ENCODE results near the gene BSPRY.

The BSPRY gene

GRCh38 chr9:113389451-113389850, 40.1 kb downstream of the BSPRY start:
- H3K36me3 ChIP-seq (ENCODE audit: insufficient read depth, low read length) = peaks cover 54% of the 10 kb centered on the region
- H2AFZ ChIP-seq (ENCODE audit: low read depth, low read length) = no peak overlapping the region
- DNase-seq = no peak
- no peak for ATAC-seq (ENCODE audit: insufficient read depth, low read depth)
- no peaks in the 10 kb centered on the region for H4K20me1 ChIP-seq (ENCODE audit: insufficient read depth, low read length)
- H3K4me3 ChIP-seq (ENCODE audit: low read depth in 1 of 2, low read length in 2 of 2) = no peak overlapping the region
- no peaks in the 10 kb centered on the region for H3K27me3 ChIP-seq (ENCODE audit: insufficient read depth, low read length, poor library complexity)
- no peaks in the 10 kb centered on the region for H3K9me3 ChIP-seq (ENCODE audit: insufficient read depth, low read length, severe bottlenecking)
- no peaks in the 10 kb centered on the region for H3K4me1 ChIP-seq (ENCODE audit: insufficient read depth, low read length)
- H3K4me2 ChIP-seq (ENCODE audit: insufficient read depth, low read length) = no peak overlapping the region
- TF ChIP-seq EZH2 (IDR thresholded peaks at IDR 0.05; ENCODE audit: borderline replicate concordance, low read depth, low read length, severe bottlenecking) = no peak
- TF ChIP-seq CTCF (IDR thresholded peaks at IDR 0.05; ENCODE audit: borderline replicate concordance, extremely low read depth, low read length, poor library complexity, severe bottlenecking) = no peak
- H3K9ac ChIP-seq (ENCODE audit: low read depth, low read length) = no peak overlapping the region
- H3K27ac ChIP-seq (ENCODE audit: low read length) = no peak overlapping the region
- H3K79me2 ChIP-seq (ENCODE audit: insufficient read depth, low read length) = no peaks in the 10 kb centered on the region

- no peak for DNase-seq
- no peak overlapping the region for H3K9ac ChIP-seq (ENCODE audit: low read depth, low read length)
These were observed 41.0 kb downstream of the BSPRY start for GRCh38 chr9:113390192-113390960.

GRCh38 chr9:113391917-113392316, 42.6 kb downstream of the BSPRY start:
- H3K4me2 ChIP-seq (ENCODE audit: insufficient read depth, low read length) = no peak overlapping the region
- H3K36me3 ChIP-seq (ENCODE audit: insufficient read depth, low read length) = peaks cover 58% of the 10 kb centered on the region

More at GRCh38 chr9:113390192-113390960, 41.0 kb downstream of the BSPRY start:
- Histone ChIP-seq H3K4me2 (ENCODE audit: insufficient read depth, low read length) (no peak overlapping the region), H4K20me1 (ENCODE audit: insufficient read depth, low read length) (no peaks in the 10 kb centered on the region), H3K4me1 (ENCODE audit: insufficient read depth, low read length) (no peaks in the 10 kb centered on the region), H3K27me3 (ENCODE audit: insufficient read depth, low read length, poor library complexity) (no peaks in the 10 kb centered on the region), H2AFZ (ENCODE audit: low read depth, low read length) (no peak overlapping the region), H3K27ac (ENCODE audit: low read length) (no peak overlapping the region), H3K79me2 (ENCODE audit: insufficient read depth, low read length) (no peaks in the 10 kb centered on the region), H3K36me3 (ENCODE audit: insufficient read depth, low read length) (peaks cover 56% of the 10 kb centered on the region), H3K9me3 (ENCODE audit: insufficient read depth, low read length, severe bottlenecking) (no peaks in the 10 kb centered on the region), H3K4me3 (ENCODE audit: low read depth in 1 of 2, low read length in 2 of 2) (no peak overlapping the region)
- no peak for ATAC-seq (ENCODE audit: insufficient read depth, low read depth)
- TF ChIP-seq EZH2 (IDR thresholded peaks at IDR 0.05; ENCODE audit: borderline replicate concordance, low read depth, low read length, severe bottlenecking) (no peak), CTCF (IDR thresholded peaks at IDR 0.05; ENCODE audit: borderline replicate concordance, extremely low read depth, low read length, poor library complexity, severe bottlenecking) (no peak)

More at GRCh38 chr9:113391917-113392316, 42.6 kb downstream of the BSPRY start:
- DNase-seq (no peak), ATAC-seq (ENCODE audit: insufficient read depth, low read depth) (no peak)
- no peak overlapping the region for H3K9ac ChIP-seq (ENCODE audit: low read depth, low read length)
- H3K4me3 ChIP-seq (ENCODE audit: low read depth in 1 of 2, low read length in 2 of 2) = no peak overlapping the region
- TF ChIP-seq CTCF (IDR thresholded peaks at IDR 0.05; ENCODE audit: borderline replicate concordance, extremely low read depth, low read length, poor library complexity, severe bottlenecking) (no peak), EZH2 (IDR thresholded peaks at IDR 0.05; ENCODE audit: borderline replicate concordance, low read depth, low read length, severe bottlenecking) (no peak)
- no peaks in the 10 kb centered on the region for H3K9me3 ChIP-seq (ENCODE audit: insufficient read depth, low read length, severe bottlenecking)
- no peaks in the 10 kb centered on the region for H3K79me2 ChIP-seq (ENCODE audit: insufficient read depth, low read length)
- H3K27ac ChIP-seq (ENCODE audit: low read length) = no peak overlapping the region
- H3K4me1 ChIP-seq (ENCODE audit: insufficient read depth, low read length) = no peaks in the 10 kb centered on the region
- H3K27me3 ChIP-seq (ENCODE audit: insufficient read depth, low read length, poor library complexity) = no peaks in the 10 kb centered on the region
- H2AFZ ChIP-seq (ENCODE audit: low read depth, low read length) = no peak overlapping the region
- no peaks in the 10 kb centered on the region for H4K20me1 ChIP-seq (ENCODE audit: insufficient read depth, low read length)

All from DND-41 (cell line).